Limb (tissue), 2 donors: Measurements from ENCODE around the gene RGS7.
"Not testable (repeated sequence)": the region's sequence is repeated elsewhere in the genome, so short reads cannot be mapped to it uniquely, and the experiment has no call there.

ENCODE experiments used
- DNase-seq, 2 donors: peaks; one replicate each; pipeline ENCODE4 v3.0.0-alpha.2; 2016; ENCODE audit errors: extremely low spot score in 2 of 2

Gene RGS7

GRCh38 chr1:241141646-241142045, 215.4 kb downstream of the RGS7 start:
- DNase-seq: not testable (repeated sequence)

- no peak for DNase-seq
Observed at GRCh38 chr1:241140670-241141069, 216.3 kb downstream of the RGS7 start.

GRCh38 chr1:241139047-241139446, 218.0 kb downstream of the RGS7 start:
- no peak for DNase-seq

DNA sequence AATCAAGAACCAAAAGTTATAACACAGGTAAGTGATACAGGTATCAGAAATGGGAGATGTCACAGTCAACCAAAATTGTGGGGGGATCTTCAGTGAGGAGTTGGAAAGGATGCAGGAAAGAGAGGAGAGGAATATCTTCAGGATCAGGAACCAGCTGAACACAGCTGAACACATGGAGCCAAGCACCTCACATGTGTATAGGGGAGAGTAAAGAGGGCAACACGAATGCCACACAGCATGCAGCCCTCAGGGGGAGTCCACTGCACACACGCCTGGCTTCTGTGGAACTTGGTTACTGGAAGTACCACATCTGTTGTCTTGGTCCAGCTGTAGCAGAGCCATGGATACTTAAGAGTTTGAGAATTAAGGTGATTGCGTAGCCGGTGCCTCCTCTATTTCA, 218.8 kb downstream of the RGS7 start:
- no peak for DNase-seq

DNA sequence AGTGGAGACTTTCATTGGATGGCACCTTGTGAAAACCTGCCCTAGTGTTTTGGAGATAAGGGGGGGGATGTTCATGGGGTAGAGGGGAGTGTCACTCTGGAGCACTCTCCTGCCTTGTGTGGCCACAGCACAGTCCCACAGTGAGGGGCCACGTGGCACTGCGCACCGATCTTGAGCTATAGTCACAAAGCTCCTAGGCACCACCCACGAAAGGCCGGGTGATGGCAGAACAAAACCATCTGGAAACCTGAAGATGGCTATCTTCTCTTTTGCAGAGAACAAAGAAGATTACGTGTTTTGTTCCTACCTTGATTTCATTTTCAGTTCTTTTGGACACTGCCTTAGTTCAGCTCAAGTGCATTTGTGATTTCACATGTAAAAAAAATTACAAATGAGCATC, 220.6 kb downstream of the RGS7 start:
- no peak for DNase-seq

- DNase-seq: no peak
Observed at GRCh38 chr1:241131636-241132194, 225.3 kb downstream of the RGS7 start.

DNA sequence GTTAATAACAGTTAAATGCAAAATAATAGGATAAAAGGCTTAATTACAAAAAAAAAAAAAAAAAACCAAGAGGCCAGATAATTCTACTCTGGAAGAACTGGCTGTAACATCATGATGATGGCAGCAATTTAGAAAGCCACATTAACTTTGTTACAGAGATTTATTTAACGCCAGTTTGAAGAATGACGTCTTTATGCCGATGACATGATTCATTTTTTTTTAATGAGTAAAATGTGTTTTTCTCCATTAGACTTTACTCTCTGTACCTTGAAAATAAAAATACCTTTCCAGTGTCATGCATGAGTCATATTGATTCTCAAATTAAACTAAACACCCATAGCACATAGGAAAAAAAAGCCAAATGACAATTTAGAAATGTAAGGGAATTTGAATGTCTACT, 226.1 kb downstream of the RGS7 start:
- DNase-seq: no peak

GRCh38 chr1:241129207-241129960, 227.6 kb downstream of the RGS7 start:
- DNase-seq: no peak

GRCh38 chr1:241125286-241125685, 231.7 kb downstream of the RGS7 start:
- no peak for DNase-seq

GRCh38 chr1:241118049-241118448, 239.0 kb downstream of the RGS7 start:
- DNase-seq: no peak

DNA sequence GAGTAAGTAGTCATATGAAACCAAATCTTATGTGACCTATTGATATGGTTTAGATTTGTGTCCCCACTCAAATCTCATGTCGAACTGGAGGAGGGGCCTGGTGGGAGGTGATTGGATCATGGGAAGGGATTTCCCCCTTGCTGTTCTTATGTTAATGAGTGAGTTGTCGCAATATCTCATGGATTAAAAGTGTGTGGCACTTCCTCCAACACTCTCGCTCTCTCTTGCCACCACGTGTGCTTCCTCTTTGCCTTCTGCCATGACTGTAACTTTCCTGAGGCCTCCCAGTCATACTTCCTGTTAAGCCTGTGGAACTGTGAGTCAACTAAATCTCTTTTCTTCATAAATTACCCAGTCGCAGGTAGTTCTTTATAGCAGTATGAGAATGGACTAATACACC, 241.2 kb downstream of the RGS7 start:
- no peak for DNase-seq

DNA sequence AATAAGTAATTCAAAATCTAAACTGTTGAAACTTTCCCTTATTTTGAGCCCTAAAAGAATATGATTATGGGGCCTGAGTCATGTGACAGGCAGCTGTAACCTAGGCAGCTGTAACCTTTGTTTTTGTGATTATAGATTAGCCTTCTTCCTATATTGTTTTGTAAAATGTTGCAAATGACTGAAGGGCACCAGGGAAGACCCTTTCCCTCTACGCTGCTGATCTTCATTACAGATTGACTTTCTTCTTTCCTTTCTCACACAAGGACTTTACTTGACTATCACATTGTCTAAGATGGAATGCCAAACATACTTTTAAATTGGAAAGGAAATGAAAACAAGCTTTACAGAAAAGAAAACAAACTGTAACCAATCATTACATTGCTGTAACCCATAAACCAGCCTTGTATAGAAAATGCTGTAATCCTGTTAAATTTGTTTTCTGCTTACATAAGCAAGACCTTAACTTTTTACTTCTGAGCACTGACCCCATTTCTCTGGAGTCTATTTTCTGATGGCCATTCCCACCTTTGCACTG, 242.2 kb downstream of the RGS7 start:
- DNase-seq: no peak

- DNase-seq: no peak
Observed at GRCh38 chr1:241113557-241113956, 243.4 kb downstream of the RGS7 start.

DNA sequence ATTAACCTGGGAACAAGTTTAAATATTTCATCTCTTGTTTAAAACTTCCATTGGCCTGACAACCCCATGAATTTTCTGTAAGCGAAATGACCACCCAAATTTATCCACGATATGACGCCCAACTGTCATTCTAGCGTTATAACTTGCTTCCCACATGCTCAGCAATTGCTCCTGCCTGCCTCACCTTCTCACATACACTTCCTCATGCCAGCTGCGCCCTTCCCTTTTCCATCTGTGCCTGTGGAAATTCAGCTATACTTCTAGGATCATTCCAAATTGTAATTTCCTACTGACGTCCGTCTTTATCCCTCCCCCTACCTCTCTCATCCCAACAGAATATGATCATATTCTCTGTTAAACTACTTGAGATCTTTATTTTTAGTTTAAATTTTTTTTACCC, 248.0 kb downstream of the RGS7 start:
- DNase-seq: no peak

- DNase-seq: no peak
Observed at GRCh38 chr1:241105147-241105546, 251.9 kb downstream of the RGS7 start.

GRCh38 chr1:241102664-241103063, 254.3 kb downstream of the RGS7 start:
- no peak for DNase-seq

DNA sequence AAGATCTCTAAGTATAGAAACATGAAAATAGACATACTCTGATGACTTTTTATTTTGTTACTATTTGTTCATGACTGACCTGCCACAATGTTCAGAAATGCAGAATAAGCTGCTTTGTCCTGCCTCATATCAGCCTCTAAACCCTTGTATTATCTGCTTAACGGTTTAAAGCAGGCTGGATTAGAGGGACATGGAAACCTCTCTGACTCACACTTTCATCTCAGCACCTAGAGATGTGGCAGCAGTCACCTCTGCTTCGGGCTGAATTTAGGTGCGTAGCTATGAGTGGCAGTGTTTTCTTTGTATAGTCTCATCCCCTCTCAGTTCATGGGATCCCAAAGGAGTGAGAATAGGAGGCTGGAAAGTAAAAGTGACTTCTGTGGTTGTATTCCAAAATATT, 255.4 kb downstream of the RGS7 start:
- DNase-seq: no peak

GRCh38 chr1:241097479-241097878, 259.5 kb downstream of the RGS7 start:
- no peak for DNase-seq

- DNase-seq: no peak
Observed at GRCh38 chr1:241096982-241097381, 260.0 kb downstream of the RGS7 start.

DNA sequence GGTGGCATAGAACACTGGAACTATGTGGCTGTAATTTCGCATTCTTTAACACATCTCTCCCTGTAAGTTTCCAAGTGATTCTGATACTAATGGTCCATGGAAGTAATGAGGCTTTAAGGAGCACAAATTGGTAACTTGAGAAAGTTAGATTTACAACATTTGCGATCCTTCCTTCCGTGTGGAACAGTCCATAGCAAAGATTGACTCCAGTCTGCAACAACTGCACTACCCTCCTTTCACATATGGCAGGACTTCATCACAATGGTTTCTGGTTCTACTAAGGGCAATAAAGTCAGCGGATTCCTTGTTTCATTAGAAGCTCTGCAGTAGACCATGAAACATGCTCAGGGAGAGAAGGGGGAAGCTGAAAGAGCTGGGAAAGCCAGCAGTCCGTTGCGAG, 261.2 kb downstream of the RGS7 start:
- DNase-seq: no peak

GRCh38 chr1:241090798-241091197, 266.2 kb downstream of the RGS7 start:
- DNase-seq: no peak

- not testable (repeated sequence) for DNase-seq
Observed at GRCh38 chr1:241089066-241089465, 267.9 kb downstream of the RGS7 start.

DNA sequence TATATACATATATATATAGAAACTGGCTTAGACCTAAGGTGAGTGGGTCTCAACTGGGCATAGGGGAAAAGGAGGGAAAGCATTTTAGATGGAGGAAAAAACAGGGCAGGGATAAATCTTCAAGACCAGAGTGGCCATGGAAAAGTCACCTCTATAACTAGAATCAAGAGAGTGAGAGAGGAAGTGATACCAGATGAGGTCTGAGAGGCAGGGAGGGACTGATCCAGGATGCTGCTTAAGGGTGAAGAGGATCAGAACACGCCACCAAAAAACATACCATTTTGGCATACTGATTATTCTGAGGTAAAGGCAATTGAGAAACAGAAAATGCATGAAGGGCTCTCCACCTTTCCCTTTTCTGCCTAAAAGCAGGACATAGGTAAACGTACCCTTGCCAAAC, 268.9 kb downstream of the RGS7 start:
- not testable (repeated sequence) for DNase-seq
